SU-DHL-6 (cell line): Measurements from ENCODE around the gene SEMA3C.

Experiments used
- EZH2phosphoT487 ChIP-seq: fragments of 200-600 bp; sonication (generic), shearing (Covaris generic); conservative IDR thresholded peaks from 2 replicates; pipeline ENCODE4 v1.6.1; 2018; ENCODE audit warnings: mild to moderate bottlenecking, antibody characterized with exemption, low read length, moderate library complexity, mixed read lengths
- TF ChIP-seq, protein P1 (sequence below): fragments of 200-600 bp; sonication (generic); IDR thresholded peaks from one replicate; pipeline ENCODE4 v1.5.1; 2017; ENCODE audit warnings: antibody characterized with exemption, mild to moderate bottlenecking, low read length, moderate library complexity; ENCODE audit not compliant: insufficient read depth, poor library complexity, severe bottlenecking

- TF ChIP-seq, protein P1, sequence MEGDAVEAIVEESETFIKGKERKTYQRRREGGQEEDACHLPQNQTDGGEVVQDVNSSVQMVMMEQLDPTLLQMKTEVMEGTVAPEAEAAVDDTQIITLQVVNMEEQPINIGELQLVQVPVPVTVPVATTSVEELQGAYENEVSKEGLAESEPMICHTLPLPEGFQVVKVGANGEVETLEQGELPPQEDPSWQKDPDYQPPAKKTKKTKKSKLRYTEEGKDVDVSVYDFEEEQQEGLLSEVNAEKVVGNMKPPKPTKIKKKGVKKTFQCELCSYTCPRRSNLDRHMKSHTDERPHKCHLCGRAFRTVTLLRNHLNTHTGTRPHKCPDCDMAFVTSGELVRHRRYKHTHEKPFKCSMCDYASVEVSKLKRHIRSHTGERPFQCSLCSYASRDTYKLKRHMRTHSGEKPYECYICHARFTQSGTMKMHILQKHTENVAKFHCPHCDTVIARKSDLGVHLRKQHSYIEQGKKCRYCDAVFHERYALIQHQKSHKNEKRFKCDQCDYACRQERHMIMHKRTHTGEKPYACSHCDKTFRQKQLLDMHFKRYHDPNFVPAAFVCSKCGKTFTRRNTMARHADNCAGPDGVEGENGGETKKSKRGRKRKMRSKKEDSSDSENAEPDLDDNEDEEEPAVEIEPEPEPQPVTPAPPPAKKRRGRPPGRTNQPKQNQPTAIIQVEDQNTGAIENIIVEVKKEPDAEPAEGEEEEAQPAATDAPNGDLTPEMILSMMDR = no peak
- no peak for TF ChIP-seq EZH2phosphoT487
These were observed 102.0 kb downstream of the SEMA3C start for GRCh38 chr7:80816806-80817205.
